ELR (cell line): ENCODE data around the gene FNDC3B.

Experiments
- DNase-seq: peaks from one replicate; pipeline ENCODE4 v3.0.0-alpha.2; 2015; ENCODE audit warnings: low read depth

The FNDC3B gene

DNA sequence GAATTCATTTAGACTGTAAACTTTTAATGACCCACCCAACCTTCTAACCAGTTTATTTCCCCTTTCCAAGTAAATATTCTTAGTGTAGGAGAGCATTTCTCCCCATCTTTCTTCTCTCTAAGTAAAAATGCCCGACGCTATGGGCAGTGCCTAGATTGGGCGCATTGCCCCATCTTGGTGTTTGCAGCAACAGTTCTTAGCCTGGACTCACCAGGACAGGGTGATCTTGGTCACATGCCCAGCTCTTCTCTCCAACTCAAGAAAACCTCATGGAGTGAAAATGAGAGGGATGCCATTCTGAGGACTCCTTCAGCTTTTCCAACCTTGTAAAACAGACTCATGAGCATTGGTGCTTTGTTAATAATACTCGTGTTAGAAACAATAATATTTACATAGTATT, 332.2 kb downstream of the FNDC3B start:
- DNase-seq = no peak

DNA sequence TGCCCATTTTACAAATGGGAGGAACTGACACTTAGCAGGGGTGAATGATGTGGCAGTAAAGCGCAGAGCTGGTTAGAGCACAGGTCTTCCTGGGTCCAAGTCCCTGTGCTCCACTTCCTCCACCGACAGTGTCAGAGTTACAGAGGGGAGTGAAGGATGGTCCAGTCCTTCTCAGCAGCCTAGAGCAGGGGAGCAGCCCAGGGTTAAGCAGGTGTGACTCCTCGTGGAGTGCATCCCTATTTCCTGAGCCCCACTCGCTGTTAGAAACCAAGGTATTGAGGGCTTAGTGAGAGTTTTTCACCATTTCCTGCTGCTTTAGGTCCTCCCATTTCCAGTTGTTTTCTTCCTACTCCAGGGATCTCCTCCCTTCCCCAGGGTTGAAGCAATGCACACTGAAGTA, 333.5 kb downstream of the FNDC3B start:
- DNase-seq = no peak

DNA sequence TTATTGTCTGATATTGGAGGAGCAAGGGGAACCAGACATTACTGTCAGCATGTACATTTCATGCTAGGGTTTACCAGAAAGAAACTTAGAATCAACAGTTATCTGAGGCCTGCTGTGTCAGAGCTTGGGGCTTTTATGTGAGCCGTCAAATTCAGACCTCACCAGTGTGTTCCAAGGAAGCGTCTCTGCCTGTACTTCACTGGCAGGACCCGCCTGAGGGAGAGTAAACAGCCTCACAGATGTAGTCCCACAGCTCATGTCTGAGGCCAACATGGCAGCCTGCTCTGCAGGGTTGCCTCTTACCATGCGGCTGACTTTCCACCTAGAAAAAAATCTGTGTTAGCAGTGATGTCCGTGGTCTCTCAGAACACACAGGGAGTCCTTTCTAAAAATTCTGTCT, 334.5 kb downstream of the FNDC3B start:
- DNase-seq = no peak

DNA sequence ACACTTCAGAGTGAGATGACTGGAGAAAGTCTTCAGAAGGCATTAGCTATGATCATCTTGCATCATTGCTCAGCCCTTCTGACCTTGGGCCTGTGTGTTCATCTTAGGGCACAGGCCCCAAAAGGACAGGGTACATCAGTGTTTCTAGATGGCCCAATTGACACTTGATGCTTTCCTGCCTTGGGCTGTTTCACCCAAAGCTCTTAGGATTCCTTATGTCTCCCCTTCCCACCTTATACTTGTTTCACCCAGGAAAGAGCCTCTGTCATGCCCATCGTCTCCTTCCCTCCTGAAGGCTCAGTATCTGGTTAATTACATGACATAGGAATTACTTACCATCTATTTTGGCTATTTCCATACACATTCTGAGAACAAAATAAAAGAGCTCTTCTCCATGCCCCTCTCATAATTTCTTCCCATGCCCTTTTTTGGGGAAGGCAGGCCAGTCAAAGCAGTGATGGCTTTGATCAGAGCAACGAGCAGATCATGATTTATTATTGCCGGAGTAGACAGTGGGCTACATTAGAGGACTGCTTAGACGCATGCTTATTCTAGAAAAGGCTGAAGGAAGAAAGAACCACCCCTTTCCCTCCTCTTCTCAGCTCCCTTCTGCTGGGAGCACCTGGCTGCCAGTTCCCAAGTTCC, 335.9 kb downstream of the FNDC3B start:
- DNase-seq = no peak

DNA sequence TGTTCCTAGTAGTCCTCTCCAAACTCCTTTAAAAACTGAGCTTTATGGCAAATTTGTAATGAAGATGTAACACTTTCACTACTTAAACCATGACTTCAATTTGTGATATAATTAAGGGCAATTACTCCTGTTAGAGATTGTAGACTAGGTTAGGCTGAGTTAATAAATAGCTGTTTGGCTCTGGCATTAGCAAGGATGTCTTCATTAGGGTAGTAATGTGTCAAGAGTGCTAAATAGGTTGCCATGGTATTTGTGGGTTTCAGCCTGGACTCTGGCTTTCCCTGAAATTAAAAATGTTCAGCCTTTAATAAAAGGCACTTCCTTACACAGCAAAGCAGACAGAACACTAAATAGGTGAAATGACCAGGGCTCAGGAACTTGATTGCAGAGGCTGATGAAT, 337.0 kb downstream of the FNDC3B start:
- DNase-seq = no peak

DNA sequence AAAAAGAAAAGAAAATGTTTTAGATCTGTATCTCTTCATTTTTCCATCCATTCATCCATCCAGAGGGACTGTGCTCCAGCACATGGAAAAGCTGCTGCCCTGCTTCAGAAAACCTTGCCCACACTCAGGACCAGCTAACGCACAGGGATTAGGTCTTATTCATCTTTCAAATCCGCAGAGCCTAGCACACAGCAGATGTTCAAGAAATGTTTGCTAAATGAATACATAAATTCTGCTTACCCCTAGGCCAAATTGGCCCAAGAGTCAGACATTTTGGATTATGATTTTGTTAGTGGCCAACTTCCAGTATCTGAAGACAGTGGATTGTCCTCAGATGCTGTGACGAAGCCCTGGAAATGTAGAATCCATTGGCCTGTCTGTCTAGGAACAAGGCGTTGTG, 337.5 kb downstream of the FNDC3B start:
- DNase-seq = no peak

DNA sequence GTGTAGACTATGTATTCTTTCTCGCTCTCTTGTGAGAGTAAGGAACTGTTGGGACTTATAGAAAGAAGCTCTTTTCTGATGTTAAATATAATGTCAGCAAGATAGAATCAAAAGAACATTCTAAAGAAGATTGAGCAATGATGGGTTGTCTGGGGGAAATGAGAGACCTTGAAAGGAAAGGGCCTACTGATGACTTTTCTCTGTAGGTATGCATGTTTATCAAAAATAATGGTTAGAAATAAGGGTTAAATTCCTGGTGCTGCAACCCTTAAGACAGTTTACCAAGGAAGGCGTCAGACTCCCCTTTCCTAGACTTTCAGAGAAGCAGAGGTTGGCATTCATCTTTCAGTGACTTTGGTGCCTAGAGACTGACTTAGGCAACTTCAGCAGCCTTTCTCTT, 339.1 kb downstream of the FNDC3B start:
- no peak for DNase-seq

DNA sequence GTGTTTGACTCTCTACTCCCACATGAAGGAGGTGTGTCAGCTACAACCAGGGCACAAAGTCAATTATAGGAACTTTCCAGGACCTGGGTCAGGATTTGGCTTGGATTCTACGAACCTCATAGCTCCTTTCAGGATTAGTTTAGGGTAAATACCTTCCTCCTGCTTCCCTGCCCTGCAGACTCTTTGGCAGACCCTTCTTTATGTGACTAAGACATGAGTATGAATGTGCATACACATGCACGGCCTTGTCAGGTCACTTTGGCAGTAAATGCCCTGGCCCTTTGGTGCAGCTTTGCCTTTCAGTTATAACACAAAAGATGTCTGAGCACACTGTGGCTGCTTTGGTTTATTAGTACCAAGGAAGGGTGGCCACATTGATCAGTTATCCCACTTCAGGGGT, 340.0 kb downstream of the FNDC3B start:
- DNase-seq = no peak

DNA sequence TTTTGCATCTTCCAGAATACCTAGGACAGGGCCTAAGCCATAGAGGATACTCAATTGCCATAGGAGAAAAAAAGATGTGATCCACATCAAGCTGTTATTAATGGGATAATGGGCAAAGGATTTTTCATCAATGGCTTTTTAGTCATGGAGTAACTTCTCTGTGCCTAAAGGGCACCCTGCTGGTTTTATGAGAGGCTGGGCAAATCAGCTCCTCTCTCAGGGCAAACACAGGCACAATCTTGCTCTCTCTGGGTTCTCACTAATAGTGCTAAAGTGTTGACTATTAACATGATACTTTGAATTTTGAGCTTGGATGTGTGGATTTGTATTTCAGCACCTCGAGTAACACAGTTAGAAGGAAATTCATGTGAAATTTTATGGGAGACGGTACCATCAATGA, 341.3 kb downstream of the FNDC3B start:
- DNase-seq = no peak

DNA sequence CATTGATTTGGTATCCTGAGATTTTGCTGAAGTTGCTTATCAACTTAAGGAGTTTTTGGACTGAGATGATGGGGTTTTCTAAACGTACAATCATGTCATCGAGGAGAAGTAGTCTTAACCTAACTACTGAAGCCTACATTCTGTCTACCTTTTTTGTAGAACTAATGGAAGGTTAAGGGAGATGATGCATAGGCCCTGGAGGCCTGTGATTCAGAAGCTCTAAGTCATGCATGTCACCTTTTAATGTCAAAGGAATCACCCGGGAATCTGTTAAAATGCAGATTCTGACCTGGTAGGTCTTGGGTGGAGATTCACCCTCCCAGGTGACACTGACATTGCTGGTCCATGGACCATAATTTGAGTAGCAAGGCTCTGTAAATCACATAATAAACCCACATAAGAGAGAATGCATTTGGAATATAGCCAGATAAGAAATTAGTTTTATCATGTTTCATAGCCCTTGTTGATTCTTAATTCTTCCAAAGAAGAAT, 344.0 kb downstream of the FNDC3B start:
- peak; percentile 29 for DNase-seq

DNA sequence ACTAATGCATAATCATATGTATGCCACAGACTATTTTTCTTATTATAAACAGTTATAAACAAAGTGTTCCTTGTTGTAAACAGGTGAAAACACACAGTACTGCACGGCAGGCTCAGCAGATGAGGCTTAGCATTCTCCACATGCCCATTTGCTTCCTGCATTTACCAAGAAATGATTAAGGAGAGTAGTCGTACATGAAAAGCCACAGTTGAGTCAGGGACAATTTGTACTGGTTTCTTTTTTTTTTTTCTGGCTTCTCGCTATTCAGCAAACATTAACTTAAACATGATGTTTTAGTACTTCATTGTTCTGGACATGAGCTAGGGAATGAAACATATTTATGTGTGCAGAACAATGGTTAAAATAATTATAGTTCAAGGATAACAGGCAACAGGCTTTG, 345.5 kb downstream of the FNDC3B start:
- DNase-seq = no peak

DNA sequence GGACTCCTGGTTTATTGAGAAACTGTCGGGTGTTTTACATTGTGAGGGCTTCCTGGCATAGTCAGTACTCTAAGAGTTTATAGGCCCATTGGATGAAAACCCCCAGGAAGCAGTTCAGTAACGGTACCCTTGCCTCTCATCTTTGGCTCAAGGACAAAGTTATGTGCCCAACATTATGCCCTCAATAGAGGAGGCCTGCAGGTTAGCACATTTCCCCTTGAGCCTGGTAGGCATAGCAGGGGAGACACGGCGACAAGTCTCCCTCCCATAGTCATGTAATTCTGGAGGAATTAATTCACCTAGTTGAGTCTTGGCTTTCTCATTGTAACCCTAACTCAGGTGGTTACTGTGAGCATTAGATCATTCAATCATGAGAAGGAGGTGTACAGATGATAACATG, 348.4 kb downstream of the FNDC3B start:
- no peak for DNase-seq

DNA sequence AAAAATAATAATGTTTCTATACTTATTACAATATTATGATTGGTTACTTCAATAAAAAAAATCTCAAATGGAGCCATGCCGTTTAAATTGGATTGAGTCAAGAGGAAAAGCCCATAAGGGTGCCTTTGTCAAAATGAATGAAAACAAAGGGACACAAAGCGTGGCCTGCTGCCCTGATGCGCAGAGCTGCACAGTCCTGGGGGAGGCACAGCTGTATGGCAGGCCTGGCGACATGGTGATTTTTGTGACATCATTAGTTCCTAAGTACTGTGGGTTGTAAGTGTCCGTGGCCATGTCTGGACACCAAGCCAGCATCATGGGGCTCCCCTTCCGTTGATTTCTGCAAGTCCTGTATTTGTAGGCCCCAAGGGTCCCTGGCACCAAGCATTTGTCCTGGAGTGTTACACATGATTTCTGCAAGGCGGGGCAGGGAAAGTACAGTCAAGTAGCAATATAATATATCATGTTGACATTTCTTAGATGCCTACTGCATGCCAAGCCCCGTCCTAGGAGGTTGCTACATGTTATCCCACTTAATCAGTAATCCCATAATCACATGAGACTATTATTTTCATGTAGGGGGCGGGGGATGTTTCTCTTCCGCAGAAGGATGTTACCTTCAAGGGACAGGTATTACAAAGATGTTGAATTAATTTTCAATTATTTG, 349.2 kb downstream of the FNDC3B start:
- DNase-seq = no peak

DNA sequence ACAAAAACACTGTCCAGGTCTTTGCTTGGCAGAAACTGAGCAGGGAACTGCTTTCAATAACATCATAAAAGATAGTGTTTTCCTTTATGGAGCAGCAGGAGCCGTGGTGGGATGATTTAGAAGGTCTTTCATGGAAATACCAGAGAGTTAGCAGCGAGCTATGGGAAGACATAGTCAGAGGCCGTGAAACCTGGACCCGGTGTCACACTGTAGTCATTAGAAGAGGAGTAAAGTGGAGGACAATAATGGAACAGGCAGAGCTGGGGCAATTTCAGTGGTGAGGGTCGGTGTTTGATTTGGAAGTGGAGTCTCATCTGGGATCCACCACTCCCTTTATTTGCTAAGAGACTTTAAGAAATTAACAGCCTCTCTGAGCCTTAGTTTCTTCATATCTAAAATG, 351.4 kb downstream of the FNDC3B start:
- no peak for DNase-seq

DNA sequence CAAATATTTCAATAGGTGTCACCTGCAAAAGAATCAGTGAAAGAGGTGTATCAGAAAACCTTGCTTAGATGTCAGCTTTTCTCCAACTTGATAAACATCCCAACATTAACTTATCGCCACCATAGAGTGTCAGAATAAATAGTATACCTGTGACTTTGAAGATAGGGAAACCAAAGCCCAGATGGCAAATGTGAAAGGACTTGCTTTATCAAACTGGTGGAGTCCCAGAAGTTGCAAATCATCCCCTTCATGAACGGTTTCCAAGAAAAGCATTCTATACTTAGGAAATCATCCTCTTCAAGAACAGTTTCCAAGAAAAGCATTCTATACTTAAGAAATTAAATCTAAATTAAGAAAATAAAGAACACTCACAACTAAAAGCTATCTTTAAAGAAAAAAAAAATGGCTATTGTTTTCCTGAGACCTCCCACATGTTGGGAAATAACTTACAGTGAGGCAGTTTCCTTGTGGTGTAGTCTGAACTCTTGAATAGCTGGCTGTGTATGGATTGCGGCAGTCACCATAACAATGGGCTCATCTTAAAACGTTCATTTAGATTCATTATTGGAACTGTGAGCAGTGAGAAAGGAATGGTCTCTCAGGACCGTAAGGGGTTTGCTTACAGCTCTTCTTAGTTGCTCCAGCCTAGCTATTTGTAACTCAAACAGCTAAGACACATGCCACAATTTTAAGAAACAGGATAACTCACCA, 352.4 kb downstream of the FNDC3B start:
- DNase-seq = no peak

DNA sequence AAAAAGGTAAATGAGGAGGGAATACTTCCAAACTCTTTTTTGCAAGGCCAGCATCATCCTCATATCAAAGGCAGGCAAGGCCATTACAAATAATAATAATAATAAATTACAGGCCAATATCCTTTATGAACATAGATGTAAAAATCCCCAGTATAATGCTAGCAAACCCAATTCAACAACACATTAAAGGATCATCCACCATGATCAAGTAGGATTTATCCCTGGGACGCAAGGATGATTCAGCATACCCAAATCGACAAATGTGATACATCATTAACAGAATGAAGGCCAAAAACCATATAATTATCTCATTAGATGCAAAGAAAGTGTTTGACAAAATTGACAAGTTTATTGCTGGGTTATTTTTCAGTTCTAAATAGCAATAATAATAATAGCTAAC, 355.3 kb downstream of the FNDC3B start:
- no peak for DNase-seq

DNA sequence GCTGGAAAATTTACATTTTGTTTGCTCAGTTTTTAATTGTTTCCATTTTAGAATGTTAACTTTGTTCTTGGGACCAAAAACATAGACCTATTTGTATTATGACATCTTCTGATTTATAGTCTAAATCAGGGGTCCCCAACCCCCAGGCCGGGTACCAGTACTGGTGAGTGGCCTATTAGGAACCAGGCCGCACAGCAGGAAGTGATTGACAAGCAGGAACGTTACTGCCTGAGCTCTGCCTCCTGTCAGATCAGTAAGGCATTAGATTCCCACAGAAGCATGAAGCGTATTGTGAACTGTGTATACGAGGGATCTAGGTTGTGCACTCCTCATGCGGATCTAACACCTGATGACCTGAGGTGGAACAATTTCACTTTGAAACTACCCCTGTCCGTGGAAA, 357.0 kb downstream of the FNDC3B start:
- DNase-seq = no peak

DNA sequence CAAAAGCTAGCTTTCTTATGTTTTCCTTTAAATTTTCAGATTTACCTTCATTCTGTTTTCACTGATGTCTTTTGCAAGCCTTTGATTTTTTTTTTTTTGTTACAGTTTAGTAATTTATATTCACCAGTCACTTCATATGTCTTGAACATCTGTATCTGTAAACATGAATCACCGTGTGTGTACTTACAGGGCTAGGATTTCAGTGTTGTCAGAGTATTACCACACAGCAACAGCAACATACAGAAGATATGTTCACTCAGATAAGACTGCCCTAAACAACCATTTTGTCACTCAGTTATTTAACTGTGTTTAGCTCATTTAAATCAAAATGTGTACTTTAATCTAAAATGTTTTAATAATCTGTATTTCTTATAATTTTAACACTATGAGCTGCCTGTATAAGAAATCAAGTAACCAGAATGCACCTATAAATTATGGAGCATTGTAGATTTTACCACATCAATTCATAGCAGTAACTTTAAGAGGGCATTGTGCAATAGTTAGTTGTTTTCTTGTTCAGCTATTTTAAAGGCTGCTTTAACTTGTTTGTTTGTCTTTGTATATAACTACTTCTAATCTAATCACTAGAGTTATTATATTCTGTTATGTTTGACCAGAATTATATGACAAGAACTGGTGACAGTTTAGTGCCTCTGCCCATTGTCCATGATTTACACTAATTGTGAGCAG, 358.5 kb downstream of the FNDC3B start:
- DNase-seq = peak; percentile 27

DNA sequence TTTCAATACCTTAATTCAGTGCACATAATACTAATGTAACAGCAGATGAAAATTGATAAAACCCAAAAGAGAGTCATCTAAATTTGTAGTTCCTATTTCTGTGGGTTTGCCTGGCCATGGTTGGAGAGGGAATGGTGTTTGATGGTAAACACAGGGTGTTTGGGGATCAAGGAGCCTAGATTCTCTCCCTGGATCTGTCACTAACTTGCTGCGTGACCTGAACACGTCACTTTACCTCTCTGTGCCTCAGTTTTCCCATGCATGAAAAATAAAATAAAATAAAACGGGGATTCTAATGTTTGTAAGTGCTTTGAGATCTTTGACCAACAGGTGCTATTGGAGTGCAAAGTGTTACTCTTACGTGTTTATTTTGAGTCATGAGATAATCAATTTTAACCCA, 359.1 kb downstream of the FNDC3B start:
- DNase-seq = no peak

DNA sequence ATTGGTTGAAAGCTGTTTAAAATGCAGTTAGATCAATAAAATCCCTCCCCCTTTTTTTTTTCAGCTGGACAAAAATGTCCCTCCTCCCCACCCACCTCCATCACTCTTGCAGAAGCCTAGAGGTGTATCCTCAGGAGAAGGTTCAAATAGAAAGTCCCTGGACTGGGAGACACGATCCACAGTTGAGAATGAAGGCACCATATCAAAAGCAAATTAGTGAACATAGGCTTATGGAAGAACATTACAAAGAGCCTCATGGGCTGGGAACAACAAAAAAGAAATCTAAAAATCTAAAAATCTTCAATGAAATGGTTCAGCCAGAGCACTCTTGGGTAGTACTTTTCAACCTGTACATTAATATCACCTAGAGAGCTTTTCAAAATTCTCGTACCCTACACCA, 362.7 kb downstream of the FNDC3B start:
- DNase-seq = no peak

DNA sequence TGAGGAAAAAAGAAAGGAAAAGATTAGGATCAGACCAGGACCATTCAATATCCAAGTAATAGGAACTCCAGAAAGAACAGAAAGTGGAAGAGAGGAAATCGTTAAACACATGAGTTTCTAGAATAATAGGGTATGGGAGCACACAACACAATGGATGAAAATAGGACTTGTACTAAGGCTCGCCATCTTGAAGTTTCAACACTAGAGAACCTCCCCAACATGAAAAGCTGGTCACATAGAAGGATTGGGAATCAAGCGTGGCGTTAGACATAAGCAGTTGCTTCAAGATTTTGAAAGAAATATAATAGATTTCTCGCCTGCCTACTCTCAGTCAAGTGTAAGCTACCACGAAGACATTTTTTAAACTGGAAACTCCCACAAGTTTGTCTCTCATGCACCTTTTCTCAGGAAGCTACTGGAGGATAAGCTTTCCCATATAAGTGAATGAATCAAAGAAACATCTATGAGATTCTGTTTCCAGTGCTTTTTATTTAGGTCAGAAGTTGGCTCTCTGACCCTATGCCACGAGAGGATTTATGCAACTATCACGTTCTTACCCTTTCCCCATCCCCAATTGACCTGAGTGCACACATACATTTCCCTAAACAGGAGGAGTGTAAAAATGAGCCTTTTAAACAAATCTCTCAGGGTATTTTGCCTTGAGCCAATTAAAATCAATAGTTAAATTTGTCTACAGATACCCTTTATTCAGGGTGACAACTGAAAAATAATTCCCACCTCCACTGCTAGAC, 363.7 kb downstream of the FNDC3B start:
- no peak for DNase-seq
